ENCODE data around the gene NEURL1B. TPM values are rescaled to one million over a fixed set of nuclear protein-coding genes. Genes with fewer than 3 reads are reported as not detected.
"Not testable (repeated sequence)": the region's sequence is repeated elsewhere in the genome, so short reads cannot be mapped to it uniquely, and the experiment has no call there.

The NEURL1B gene
- polyA plus RNA-seq, 1 donor, result 40.4 TPM

GRCh38 chr5:172635038-172635437, 6.0 kb upstream of the NEURL1B start:
- DNase-seq, result no peak

GRCh38 chr5:172636279-172637050, 4.6 kb upstream of the NEURL1B start:
- no peak for DNase-seq

- DNase-seq, result no peak
Observed at GRCh38 chr5:172637110-172637580, 3.9 kb upstream of the NEURL1B start.

GRCh38 chr5:172637740-172638139, 3.3 kb upstream of the NEURL1B start:
- no peak for DNase-seq

- no peak for DNase-seq
Observed at GRCh38 chr5:172638209-172638768, 2.8 kb upstream of the NEURL1B start.

- no peak for DNase-seq
Observed at GRCh38 chr5:172640139-172640538, 924 bp upstream of the NEURL1B start.

- DNase-seq, result no peak
Observed at GRCh38 chr5:172641359-172642050, 442 bp downstream of the NEURL1B start.

- DNase-seq, result peak; percentile 30
Observed at GRCh38 chr5:172642051-172642409, 967 bp downstream of the NEURL1B start.

GRCh38 chr5:172642486-172642885, 1.4 kb downstream of the NEURL1B start:
- no peak for DNase-seq

GRCh38 chr5:172642926-172643871, 2.1 kb downstream of the NEURL1B start:
- no peak for DNase-seq

GRCh38 chr5:172644266-172644665, 3.2 kb downstream of the NEURL1B start:
- DNase-seq, result no peak

GRCh38 chr5:172644711-172645110, 3.6 kb downstream of the NEURL1B start:
- DNase-seq, result no peak

- DNase-seq, result no peak
Observed at GRCh38 chr5:172645271-172646055, 4.4 kb downstream of the NEURL1B start.

GRCh38 chr5:172646716-172647285, 5.7 kb downstream of the NEURL1B start:
- no peak for DNase-seq

GRCh38 chr5:172647352-172648012, 6.4 kb downstream of the NEURL1B start:
- no peak for DNase-seq

- DNase-seq, result no peak
Observed at GRCh38 chr5:172648013-172648381, 6.9 kb downstream of the NEURL1B start.

GRCh38 chr5:172648755-172649154, 7.7 kb downstream of the NEURL1B start:
- DNase-seq, result no peak

- DNase-seq, result not testable (repeated sequence)
Observed at GRCh38 chr5:172656496-172656895, 15.4 kb downstream of the NEURL1B start.

GRCh38 chr5:172657524-172658233, 16.6 kb downstream of the NEURL1B start:
- DNase-seq, result not testable (repeated sequence)

- DNase-seq, result no peak
Observed at GRCh38 chr5:172658391-172658790, 17.3 kb downstream of the NEURL1B start.
